Activated CD4-positive, alpha-beta T cell treated with anti-CD3 and anti-CD28 coated beads, Interleukin-10, Interleukin-2, amounts not matched to agents 100 ng/mL and 50 ng/mL, durations not matched to agents 16 hours and 8 hours (primary cell): ENCODE data around the gene TGFBI.

Experiments used
- DNase-seq: peaks from one replicate; pipeline ENCODE4 v3.0.0-alpha.2; 2020

The TGFBI gene

DNA sequence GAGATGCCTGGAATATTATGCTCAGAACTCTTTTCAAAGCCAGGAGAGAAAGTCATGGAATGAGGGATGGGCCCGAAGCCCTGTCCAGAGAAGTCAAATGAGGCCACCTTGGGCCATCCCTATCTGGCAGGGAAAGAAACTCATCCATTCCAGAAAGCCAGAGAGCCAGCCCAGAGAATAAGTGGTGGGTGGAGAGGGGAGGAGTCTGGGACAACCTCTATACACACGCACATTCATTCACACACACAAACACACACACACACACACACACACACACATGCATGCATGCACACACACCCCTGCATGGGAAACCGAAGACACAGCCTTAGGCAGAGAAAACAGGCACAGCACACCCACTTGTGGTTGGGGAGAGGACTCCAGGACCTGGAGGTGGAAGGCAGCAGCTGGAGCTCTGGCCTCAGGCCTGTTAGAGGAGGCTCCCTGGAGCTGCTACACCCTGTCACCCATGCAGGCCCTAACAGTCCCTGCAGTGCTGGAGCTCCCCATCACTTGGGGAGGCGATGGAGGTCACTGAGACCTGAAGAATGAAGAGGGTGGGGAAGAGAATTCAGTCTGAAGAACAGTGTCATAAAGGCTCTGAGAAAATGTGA lies 38.0 kb downstream of the TGFBI start:
- no peak for DNase-seq

DNA sequence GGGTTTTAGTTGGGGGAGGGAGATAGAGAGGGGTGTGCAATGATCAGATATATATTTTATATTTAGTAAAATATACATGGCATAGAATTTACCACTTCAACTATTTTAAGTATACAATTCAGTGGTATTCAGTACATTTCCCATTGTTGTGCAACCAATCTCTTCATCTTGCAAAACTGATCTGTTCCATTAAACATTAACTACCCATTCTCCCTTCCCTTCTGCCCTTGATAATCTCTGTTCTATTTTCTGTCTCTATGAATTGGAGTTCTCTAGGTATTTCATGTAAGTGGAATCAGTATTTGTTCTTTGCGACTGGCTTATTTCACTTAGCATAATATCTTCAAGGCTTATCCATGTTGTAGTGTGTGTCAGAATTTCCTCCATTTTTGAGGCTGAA lies 38.6 kb downstream of the TGFBI start:
- no peak for DNase-seq

DNA sequence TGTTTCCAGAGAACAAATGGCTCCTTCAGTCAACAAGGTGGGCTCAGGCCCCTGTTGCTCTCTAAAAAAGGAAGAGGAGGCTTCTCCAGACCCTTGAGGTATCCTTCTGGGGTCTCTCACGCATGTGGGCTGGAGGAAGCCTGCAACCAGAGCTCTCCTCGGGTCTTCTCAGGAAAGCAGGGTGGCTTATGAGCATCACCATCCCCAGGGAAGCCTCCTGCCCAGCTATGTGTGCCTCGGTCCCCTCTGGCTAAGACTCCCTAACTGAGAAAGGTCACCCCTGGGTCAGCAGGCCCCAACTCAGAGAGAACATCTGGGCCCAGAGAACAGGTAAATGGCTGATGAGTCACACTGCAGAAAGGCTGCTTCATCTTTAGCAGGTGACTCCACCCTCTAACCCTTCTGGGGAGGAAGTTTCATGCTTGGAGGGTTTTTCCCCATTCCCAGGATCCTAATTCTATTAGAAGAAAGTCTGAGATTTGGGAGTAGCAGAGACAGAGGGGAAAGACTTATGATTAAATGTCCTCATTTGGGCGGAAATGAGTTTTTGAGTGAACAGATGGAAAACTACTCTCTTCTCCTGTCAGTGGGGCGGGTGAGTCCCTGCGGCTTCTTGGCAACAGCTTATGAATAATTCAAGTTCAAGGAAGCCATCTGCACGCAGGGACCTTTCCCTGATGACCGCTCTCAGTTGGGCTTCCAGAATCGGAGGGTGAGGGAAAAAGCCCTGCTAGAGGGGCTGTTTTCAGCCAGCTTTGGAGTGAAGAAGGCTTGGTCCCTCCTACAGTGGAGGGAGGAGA lies 41.9 kb downstream of the TGFBI start:
- DNase-seq = no peak

DNA sequence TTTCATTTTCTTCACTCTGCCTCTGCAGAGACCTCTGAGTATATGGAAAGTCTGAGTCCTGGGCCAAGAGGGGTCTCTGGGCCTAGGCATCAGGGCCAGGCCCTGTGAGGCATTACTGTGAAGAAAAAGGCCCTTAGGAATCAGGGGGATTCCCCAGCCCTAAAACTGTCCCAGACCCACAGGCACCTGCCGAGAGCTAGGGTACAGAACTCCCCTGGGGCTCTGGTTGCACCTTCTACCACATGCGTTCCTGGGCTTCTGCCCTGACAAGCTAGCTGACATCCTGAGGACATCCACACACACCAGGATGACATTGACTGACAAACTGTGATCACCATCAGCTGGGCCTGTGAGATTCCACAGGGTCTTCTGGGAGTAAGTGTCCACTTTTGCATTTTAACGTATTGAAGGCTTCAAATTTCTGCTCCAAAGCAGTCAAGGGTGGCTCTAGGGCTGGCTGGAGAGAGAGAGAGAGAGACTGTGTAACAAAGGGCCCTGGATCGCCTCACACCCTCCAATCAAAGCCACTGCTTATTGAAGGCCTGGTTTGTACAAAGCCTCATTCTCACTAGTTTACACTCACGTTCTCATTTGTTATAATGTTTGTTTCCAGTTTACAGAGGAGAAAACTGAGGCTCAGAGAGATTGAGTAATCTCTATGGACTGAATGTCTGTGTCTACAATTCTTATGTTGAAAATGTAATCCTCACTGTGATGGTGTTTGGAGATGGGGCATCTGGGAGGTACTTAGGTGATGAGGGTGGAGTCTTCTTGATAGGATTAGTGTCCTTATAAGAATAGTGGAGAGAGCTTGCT lies 45.1 kb downstream of the TGFBI start:
- no peak for DNase-seq

DNA sequence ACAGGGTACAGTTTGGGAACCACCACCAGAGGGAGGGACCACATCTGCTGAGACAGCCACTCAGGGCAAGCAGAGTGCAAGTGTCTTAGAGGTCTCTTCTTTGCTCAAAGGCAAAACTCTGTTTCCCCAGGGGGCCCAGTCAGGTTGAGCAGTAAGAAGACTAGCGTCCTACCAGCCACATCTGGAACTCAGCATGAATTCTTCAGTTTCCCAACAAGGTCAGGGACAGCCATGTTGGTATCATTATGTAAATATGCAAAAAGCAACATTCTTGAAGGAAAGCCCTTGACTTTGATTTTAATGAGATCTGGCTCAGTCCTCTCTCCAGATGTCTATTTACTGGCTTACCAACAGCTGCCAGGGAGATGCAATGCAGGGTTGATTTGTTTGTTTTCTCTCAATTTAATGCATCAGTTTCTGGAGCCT lies 46.7 kb downstream of the TGFBI start:
- DNase-seq = no peak

DNA sequence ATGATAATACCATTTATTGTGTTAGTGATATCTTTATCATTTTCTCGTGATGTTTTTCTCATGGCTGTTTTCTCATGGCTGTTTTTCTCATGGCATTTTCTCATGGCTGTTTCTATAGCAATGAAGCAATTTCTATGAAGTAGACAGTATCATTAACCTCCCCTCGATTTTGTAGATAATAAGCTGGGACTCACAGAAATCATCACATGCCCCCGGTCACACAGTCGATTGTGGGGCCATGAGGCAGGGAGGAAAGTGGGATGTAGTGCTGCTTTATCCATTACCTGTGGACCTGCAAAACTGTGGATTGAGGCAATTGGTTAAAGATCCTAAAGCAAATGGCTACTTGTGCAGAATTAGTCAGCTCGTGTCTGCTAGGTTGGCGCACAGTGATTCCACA lies 47.3 kb downstream of the TGFBI start:
- DNase-seq = no peak

DNA sequence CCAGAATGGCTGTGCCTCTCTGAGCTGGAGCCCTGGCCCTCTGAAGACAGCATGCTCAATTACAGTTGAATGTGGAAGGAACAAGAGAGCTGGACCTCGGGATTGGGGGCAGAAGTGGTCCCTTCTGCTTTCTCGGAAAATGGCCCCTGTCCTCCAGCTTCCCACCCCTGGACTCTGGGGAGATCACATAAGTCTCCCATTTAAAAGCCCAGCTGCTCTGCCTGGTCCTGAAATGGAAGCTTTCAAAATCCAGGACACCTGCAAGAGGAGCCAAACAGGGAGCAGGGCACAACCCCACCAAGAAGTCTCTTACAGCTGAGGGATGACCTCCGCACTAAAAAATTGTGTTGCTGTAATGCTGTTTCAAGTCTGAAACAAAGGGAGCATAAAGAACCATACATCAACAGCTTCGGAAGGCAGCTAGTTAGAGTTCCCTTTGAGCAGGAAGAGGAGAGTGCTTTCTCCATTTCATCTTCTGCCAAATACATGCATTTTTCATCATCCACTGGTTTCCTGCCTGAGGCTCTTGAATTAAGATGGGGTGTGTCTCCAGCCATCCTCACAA lies 48.2 kb downstream of the TGFBI start:
- no peak for DNase-seq

DNA sequence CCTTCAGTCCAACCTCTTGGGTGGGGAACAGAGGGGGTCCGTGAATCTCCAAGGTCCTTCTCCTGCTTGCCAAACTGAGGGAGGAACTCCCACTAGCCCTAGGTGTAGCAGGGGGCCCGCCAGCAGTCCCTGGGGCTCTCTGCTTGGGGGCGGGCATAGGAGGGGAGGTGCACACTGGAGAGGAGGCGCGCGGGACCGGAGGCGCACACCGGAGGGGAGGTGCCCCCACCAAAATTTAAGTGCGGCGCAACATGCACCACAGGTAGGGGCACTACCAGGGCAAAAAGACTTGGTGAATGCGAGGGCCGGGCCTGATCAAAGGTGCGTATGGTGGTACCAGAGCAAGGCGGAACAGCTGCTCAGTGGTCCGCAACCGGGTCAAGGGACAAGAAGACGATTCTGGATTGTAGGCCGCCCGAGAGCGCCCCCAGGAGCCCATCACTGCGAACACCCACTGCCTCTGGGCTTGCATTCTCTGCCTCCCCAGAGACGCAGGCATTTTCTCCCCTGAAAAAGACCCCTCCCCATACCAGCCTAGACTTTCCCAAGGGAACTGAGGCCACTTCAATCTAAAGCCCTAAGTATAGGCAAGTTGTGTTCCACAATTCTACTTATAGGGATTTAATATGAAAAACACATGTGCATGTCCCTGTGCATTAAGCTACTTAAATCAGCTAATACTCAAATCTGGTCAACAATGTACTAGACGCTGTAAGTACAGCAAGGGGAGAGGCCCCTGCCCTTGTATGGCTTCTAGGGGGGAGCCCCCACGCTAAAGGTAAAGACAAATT lies 50.6 kb downstream of the TGFBI start:
- no peak for DNase-seq

DNA sequence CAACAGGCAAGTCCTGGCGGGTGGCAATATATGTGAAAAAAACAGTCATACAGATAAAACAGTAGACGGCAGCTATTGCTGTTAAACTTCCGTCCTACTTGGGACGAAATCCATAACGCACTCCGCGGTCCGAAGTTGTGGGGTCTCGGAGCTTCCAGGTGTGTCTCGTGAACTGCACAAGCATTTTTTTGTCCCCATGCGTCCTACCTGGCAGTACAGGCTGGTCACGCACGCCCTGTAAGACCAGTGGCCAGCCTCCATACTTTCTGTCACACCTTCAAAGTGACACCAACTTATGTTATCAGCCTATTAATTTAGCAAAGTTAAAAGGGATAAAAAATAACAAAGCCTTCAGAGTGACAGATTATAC lies 51.3 kb downstream of the TGFBI start:
- peak; percentile 11 for DNase-seq

DNA sequence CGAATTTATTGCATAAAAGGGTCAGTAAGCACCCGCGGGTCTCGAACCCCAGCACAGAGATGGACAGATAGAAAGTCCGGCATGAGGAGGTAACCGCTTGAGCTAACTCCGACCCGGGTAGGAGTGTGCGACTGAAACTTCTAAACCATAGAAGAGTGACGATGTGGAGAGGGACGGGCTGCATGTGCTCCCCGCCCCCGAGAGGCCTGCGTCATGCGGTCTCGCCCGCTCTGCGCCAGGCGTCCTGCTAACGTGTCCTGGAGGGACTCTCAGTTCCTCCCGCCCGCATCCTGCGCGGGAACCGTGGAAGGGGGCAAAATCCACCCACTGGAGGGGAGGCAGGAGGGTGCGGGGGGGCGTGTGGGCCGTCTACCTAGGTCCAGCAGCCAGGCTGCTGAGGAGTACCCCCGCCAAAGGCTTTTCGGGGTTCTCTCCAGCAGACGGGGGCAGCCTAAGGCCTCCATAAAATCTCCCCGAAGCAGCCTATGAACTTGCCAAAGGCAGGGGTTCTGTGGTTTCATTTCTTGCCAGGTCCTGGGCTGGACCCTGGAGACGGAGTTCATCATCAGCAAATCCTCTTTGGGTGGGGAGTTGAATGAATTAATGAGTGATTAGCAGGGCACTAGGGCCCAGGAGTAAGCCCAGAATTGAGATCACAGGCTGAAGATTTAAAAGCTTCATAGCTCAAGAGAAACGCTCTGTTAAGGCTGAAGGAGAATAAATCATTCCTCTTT lies 51.9 kb downstream of the TGFBI start:
- DNase-seq = peak; percentile 91

DNA sequence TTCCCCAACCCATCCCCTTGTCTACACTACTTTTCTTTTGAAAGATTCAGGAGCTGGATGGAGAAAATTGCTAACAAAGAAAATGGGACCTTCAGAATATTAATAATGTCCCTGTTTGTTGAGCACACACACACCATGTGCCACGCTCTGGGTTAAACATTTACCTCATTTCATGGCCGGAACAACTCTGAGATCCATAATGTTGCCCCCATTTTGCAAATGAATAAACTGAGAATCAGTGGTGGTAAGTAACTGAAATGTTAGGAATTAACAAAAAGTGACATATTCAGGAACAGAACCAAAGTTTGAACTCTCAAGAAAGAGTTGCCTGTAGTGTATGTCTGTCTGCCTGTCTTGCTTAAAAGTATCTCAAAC lies 52.4 kb downstream of the TGFBI start:
- DNase-seq = no peak

DNA sequence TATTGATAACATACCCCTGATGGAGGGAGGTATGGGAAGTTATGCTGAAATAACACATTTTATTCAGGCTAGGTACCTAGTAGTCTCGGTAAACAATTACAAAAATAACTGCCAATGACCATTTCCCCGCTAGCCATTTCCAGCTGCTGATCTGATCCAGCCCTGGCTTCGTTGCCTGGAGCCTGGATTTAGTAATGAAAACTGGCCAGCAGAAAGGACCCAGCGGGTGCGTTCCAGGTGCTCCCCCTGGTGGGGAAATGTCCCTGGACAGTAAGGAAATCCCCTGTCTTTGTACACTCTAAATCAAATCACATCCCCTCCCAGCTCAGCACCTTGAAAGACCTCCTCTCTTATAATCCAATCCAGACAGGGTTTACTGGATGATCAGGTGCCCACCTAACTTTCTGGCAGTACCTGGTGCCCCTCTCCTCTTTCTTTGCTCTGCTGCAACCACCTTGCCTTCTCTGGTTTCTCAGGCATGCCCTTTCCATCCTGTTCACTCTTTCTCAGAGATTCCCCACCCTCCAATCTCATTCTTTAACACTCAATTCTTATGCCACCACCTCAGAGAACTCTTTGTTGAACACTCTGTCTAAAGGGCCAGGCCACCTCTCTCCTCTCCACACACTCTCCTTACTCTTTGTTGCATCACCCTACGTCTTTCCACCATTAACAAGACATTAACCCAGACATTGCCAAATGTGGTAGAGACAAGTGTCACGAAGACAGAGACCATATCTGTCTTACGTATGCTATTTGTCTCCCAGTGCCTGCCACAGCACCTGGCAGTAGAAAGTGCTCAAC lies 53.8 kb downstream of the TGFBI start:
- DNase-seq = peak; percentile 60

DNA sequence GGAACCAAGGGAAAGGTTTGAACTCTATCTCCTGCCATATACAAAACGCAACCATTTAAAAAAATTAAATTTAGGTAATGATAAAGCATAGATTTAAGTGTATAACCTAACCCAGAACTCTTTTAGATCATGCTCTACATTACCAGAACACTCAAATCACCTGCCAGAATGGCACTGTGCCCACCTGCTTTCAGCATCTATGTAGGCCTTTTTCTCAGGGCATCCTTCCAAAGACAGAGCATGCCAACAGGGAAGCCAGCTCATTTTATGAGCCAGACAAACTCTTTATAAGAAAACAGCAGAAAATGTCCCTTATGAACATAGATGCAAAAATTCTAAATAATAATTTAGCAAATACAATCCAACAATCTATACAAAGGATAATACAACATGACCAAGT lies 55.9 kb downstream of the TGFBI start:
- DNase-seq = no peak

DNA sequence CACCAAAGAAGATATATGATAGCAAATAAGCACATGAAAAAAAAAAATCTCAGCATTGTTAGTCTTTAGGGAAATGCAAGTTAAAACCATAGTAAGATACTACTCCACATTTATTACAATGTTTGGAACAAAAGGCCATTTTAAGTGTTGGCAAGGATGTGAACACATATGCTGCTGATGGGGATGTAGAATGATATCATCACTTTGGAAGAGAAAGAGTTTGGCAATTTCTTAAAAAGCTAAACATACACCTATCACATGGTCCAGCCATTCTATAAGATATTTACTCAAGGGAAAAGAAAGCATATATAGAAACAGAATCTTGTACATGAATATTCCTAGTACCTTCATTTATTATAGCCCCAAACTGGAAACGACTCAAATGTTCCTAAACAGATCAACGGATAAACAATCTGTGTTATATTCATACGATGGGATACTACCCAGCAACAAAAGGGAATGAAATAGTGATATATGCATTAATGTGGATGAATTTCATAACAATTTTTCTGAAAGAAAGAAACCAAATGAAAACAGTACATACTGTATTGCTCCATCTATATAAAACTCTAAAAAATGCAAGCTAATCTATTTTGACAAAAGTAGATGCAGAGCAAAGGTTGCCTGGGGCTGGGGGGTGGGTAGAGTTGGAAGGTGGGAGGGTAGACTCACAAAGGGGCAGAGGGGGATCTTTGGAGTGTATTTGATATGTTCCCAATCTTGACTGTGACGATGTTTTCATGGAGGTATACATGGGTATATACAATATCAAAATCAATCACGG lies 58.2 kb downstream of the TGFBI start:
- DNase-seq = no peak

DNA sequence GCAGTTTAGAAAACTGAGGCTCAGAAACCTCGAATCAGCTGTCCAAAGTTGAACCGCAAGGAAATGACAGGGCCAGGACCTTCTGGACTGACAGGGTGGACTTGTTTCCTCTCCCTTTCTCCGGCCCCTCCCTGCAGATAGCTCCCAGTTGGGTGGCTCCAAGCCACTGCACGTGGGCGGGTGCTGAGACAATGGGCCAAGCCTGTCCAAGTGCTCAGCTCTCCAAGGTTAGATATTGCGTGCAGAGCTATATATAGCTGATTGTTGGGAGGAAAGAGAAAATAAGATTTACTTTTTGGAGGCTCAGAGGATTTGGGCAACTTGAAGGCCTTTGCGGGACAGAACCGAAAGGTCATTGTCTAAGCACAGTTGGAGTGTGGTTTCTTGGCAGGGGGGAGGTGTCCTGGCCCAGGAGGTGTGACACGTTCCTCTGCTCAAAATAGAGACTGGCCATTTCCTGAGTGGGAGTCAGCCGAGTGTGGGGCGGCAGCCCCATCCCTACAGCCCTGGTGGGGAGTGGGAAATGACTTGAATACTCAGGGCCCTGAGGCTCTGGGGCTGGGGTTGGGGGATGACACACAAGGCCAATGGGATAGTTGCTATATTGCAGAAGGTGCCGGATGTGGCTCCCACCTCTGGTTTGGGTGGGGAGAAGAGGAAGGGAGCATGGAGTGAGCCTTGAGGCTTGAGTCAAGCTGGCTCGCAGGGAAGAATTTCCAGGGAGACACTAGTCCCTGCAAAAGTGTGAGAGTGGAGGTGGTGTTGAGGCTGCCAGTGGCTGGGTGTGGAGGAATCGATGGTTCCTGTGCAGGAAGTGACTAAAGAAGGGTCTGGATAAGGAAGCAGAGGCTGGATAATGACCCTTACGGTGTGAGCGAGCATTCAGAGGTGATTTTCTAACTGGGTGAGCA lies 59.4 kb downstream of the TGFBI start:
- DNase-seq = no peak

DNA sequence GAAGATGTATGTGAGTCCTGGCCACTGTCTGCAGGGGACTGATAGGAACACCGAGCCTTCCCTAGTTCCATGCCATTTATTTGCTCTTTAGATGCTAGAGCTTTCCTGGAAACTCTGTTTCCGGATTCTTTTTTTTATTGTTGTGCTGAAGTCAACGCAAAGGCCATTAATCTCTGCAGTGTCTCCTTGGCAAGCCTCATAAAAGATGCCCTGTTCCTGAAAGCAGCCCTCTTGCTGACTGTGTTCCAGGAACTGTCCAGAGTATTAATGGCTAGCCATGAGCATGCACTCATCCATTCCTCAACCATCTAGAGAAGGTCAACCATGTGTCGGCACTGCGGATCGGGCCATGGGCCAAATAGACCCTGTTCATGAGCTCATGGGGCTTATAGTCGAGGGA lies 61.0 kb downstream of the TGFBI start:
- DNase-seq = no peak

DNA sequence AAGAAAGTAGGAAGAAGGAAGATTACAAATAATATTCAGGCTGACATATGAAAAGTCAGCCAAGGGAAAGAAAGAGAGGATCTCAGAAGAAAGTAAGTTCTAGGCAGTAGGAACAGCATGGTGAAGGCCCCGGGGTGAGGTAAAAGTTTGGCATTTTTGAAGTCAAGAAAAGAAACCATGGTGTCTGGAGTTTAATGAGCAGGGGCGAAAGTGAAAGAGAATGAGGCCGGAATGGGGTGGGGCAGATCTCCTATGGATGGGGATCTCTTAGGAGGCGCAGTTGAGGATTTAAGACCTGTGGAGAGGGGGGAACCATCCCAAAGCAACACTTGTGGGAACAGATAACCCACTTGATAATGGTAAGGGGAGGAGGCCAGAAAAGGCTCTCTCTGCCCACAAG lies 61.5 kb downstream of the TGFBI start:
- no peak for DNase-seq

DNA sequence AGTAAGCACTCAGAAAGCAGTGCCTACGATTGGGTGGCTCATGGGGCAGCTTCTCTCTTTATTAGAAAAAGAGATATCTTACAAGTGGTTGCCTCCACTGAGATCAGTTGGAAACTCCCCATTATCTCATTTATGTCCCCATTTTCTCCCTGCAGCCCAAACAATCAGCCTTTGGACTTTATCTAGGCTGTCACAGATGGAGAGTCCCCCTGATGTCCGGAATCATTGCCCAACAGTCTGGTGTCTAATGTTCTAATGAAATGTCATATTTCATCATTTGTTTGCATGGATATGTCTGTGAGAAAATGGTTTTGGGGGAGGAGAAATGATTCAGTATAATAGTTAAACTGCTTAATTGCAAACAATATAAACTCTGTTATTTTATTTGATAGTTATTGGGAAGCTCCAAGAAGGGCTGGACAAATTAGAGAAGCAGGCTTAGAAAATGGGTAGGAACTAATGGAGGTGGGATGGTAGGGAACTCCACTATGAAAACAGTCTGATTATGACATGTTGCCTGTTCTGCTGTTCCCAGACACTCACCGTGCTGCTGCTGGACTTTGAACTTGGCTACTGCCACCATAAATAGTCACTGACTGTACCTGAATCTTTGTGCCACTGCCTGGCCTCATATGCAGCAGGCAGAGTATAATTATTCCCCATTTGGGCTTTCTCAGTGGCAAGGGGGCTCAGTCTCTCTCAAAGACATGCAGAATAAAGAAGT lies 65.6 kb downstream of the TGFBI start:
- DNase-seq = no peak
